Islet of Langerhans (tissue), 1 donor: Measurements from ENCODE around the gene XRN2.
"Not testable (repeated sequence)": the region's sequence is repeated elsewhere in the genome, so short reads cannot be mapped to it uniquely, and the experiment has no call there.

Source experiments
- FAIRE-seq: peaks from one replicate; lab custom pipeline; 2011; peaks lifted over from hg19 to GRCh38; lab: Jason Lieb, UNC

XRN2 gene

GRCh38 chr20:21344961-21345360 is 41.8 kb downstream of the XRN2 start:
- FAIRE-seq = no peak

- no peak for FAIRE-seq
These were observed 49.6 kb downstream of the XRN2 start for GRCh38 chr20:21352703-21353102.

- FAIRE-seq = no peak
These were observed 50.1 kb downstream of the XRN2 start for GRCh38 chr20:21353236-21353635.

- FAIRE-seq = no peak
These were observed 52.9 kb downstream of the XRN2 start for GRCh38 chr20:21355981-21356380.

- FAIRE-seq = no peak
These were observed 53.3 kb downstream of the XRN2 start for GRCh38 chr20:21356386-21356785.

GRCh38 chr20:21357844-21358243 is 54.7 kb downstream of the XRN2 start:
- FAIRE-seq = no peak

GRCh38 chr20:21358737-21359136 is 55.6 kb downstream of the XRN2 start:
- FAIRE-seq = no peak

GRCh38 chr20:21360705-21361104 is 57.6 kb downstream of the XRN2 start:
- FAIRE-seq = peak; percentile 33

GRCh38 chr20:21361266-21361665 is 58.1 kb downstream of the XRN2 start:
- FAIRE-seq = no peak

GRCh38 chr20:21364413-21364812 is 61.3 kb downstream of the XRN2 start:
- no peak for FAIRE-seq

- FAIRE-seq = no peak
These were observed 62.6 kb downstream of the XRN2 start for GRCh38 chr20:21365771-21366170.

- not testable (repeated sequence) for FAIRE-seq
These were observed 63.1 kb downstream of the XRN2 start for GRCh38 chr20:21366273-21366672.

- FAIRE-seq = no peak
These were observed 65.7 kb downstream of the XRN2 start for GRCh38 chr20:21368791-21369190.

- no peak for FAIRE-seq
These were observed 68.1 kb downstream of the XRN2 start for GRCh38 chr20:21371193-21371592.

- FAIRE-seq = no peak
These were observed 68.9 kb downstream of the XRN2 start for GRCh38 chr20:21372016-21372415.

- FAIRE-seq = no peak
These were observed 70.3 kb downstream of the XRN2 start for GRCh38 chr20:21373436-21373835.

- no peak for FAIRE-seq
These were observed 73.5 kb downstream of the XRN2 start for GRCh38 chr20:21376626-21377025.

GRCh38 chr20:21377701-21378100 is 74.6 kb downstream of the XRN2 start:
- no peak for FAIRE-seq

- no peak for FAIRE-seq
These were observed 75.1 kb downstream of the XRN2 start for GRCh38 chr20:21378259-21378658.

GRCh38 chr20:21380711-21381110 is 77.6 kb downstream of the XRN2 start:
- peak; percentile 69 for FAIRE-seq

- no peak for FAIRE-seq
These were observed 78.5 kb downstream of the XRN2 start for GRCh38 chr20:21381619-21382018.

- no peak for FAIRE-seq
These were observed 81.3 kb downstream of the XRN2 start for GRCh38 chr20:21384308-21384892.

- FAIRE-seq = no peak
These were observed 83.0 kb downstream of the XRN2 start for GRCh38 chr20:21386111-21386510.

- no peak for FAIRE-seq
These were observed 84.4 kb downstream of the XRN2 start for GRCh38 chr20:21387528-21387927.

GRCh38 chr20:21388566-21388965 is 85.4 kb downstream of the XRN2 start:
- no peak for FAIRE-seq
